HK-2 (cell line): ENCODE results near the gene CALML6.
"Not testable (repeated sequence)": the region's sequence is repeated elsewhere in the genome, so short reads cannot be mapped to it uniquely, and the experiment has no call there.

Experiments
- DNase-seq: peaks from one replicate; pipeline ENCODE4 v3.0.0-alpha.2; 2018; ENCODE audit not compliant: unreplicated experiment

CALML6 gene

DNA sequence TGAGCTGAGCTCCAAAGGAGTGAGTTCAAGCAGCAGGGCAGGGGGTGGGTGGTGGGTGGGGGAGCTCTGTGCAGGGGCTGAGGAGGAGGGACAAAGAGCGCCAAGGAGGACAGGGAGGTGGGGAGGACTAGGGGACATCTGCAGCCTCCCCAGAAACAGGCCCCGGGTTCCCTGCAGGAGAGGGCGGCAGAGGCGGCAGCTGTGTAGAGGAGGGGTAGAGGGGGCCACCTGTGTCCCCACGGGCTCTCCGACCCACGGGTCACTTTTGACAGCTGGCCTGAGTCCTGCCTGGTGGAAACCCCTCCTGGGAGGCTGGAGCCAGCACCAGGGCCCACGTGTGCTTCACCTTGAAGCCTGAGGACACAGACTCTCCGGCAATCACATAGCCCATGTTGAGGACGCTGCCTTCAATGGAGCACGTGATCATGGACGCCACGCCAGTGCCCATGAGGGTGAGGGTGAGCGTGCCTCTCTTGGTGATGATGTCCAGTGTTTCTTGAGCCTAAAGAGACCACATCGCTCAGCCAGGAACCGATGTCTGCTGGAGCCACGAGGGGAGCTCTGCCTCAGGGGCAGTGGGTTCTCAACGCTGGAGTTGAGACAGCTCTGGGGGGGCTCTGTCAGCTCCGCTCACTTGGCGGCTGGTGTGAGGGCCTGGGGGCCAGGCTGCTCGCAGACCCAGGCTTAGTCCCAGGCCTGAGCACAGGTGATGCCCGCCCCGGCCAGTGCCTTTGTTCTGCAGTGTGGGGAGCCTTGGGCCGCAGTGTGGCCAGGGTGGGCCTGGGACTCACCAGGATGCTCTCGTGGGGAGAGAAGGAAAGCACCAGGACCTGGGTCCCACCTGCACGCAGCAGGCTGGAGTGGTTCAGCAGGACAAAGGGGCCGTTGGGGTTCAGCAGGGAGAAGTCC, 10.6 kb downstream of the CALML6 start:
- DNase-seq: no peak

DNA sequence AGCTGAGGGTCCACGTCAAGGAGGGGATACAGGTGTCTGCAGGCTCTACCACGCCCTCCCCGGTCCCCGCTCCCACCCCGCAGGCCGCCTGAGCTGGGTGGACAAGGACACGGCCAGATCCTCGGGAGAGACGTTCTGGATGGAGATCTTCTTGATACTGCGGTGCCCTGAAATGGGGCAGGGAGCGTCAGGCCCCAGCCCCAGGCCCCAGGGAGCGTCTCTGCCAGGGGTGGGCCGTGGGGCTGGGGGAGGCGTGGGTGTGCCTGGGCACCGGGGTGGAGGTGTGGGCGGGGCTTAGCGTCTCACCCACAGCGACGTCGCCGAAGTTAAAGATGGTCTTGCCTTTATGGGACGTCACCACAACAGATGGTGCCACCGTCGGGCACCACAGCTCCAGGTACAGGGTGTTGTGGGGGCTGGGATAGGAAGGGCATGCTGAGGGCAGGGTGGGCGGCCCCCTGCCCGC, 11.3 kb downstream of the CALML6 start:
- DNase-seq: no peak

DNA sequence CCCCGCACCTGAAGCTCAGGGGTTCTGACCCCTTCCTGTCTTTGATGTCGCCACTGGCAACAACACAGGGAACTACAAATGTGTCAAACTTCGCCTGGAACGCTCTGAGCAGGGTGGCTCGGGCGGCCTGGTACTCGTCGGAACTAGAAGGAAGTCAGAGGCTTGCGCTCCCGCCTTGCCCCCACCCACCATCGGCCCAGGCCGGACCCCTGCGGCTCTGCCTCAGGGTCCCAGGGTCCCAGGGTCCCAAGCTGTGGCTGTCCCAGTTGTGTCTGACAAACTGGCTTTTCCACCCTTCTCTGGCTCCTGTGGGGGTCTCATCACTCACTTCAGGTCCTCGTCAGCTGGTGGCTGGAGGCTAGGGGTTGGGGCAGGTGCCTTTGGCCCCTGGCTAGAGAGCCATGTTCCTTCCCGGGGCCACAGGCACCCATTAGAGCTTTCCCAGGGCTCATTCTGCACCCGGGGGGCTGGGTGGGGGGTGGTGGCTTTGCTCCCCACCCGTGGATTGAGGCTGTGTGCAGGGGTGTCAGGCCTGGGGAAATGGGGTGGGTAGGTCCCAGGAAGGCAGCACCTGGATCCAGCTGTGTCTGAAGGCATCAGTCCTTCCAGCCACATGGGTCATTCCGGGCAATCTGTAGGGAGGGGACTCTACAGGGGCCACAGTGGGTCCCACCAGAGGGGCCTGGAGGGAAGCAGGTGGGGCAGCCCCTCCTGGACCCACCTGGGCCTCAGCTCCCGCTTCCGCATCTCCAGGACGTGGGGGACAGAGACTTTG, 12.0 kb downstream of the CALML6 start:
- DNase-seq: no peak

DNA sequence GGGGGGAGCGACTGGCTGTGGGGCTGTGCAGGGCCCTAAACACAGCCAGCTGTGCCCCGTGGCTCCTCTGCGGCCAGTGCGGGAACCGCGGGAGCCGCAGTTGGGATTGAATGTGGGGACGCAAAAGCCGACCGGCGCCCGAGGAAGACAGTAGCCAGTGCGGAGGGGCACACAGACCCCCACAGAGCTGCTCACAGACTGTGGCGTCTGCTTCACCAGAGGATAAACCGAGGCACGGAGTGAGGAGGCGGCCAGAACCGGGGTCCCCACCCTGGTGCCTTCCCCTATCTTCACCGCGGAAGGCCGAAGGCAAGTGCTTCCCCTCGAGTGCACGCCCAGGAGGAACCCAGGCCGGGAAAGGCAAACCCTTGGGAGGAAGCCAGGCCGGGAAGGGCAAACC, 12.7 kb downstream of the CALML6 start:
- DNase-seq: no peak

DNA sequence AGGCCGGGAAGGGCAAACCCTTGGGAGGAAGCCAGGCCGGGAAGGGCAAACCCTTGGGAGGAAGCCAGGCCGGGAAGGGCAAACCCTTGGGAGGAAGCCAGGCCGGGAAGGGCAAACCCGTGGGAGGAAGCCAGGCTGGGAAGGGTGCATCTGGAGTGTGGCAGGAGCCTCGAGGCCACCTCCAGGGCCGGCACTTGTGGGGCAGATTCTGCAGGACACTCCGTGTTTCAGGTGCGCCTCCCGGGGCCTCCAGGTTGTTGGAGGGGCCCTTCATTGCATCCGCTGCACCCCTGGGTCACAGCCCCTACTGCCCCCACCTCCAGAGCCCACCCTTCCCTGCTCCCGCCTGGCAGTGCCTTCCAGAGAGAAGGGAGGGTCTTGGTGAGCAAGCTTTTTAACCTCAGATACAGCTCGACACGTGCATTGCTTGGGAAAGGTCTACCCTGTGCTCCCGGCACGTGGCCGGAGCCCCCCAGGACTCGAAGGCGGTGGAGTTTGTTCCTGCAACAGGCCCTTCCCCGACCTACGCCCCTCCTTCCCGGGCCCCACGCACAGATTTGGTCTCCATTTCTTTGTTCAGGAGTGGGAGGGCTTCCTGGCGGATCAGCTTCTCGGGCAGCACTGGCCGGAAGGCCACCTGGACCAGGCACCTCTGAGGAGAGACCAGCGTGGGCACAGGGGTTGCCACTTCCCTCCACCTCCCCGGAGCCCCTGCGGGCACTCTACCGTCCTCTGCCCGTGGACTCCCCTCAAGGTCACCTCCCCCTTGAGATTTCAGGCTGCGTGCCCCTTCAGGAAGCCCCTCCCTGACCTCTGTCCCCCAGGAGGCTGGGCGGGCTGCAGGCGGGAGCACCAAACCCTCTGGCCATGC, 13.4 kb downstream of the CALML6 start:
- DNase-seq: no peak

DNA sequence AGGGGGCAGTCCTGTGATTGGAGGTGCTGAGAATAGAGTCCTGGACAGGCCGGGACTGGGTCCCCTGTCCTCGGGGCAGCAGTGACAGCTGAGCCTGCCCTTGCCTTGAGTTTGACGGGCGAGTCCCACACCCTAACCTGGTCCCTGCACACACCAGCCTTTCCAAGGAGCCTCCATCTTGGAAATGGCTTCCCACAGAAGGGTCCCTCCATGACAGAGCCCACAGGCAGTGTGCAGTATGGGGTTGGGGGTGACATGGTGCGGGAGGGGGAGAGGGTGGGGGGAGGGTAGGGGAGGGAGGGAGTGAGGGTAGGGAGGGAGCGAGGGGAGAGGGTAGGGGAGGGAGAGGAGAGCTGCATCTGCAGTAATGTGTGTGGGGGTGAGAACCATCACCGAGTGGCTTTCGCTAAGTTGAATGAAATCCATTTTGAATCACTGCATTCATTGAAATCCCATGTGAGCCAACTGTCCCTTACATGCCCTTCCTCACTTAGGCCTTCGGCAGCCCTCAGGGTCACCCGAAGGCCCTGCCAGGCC, 14.1 kb downstream of the CALML6 start:
- no peak for DNase-seq

DNA sequence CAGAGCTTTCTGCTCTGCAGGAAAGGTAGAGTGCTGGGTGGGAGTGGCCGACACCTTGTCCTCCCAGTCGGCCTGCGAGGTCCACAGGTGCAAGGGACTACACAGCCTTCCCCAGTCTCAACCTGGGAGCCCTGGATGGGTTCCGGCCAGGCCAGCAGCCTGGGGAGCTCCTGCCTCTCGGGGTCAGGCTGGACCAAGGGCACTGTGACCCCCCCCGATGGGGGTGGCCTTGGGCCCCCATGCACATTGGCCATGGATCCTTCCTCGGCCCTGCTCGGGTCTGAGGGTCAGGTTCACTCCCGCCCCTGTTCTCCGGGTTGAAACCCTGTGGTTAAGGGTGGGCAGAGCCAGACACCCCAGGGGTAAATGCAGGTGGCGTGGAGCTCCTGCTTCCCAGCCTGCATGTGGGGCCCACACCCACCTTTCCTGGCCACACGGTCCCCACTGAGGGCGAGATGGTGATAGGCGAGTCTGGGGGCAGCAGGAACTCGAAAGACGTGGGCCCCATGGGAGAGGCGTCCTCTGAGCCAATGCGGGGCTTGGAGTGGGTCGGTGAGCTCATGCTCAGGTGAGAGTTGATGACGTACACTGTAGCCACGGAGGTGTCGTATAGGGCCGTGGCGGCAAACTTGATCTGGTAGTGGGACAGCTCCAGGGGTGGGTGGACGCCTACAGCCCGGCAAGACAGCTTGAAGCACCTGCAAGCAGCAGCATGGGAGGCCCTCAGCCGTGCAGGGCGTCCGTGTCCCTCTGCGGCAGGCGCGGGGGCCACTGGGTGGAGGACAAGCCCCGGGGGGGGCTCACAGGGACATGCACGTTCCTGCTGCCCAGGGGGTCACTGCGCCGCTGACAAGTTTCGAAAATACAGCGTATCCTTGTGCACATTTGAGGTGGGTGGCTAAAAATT, 14.8 kb downstream of the CALML6 start:
- no peak for DNase-seq

DNA sequence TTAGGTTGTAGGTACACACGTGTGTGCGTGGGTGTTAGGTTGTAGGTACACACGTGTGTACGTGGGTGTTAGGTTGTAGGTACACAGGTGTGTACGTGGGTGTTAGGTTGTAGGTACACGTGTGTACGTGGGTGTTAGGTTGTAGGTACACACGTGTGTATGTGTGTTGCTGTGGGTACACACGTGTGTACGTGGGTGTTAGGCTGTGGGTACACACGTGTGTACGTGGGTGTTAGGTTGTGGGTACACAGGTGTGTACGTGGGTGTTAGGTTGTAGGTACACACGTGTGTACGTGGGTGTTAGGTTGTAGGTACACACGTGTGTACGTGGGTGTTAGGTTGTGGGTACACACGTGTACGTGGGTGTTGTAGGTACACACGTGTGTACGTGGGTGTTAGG, 19.8 kb downstream of the CALML6 start:
- DNase-seq: not testable (repeated sequence)

DNA sequence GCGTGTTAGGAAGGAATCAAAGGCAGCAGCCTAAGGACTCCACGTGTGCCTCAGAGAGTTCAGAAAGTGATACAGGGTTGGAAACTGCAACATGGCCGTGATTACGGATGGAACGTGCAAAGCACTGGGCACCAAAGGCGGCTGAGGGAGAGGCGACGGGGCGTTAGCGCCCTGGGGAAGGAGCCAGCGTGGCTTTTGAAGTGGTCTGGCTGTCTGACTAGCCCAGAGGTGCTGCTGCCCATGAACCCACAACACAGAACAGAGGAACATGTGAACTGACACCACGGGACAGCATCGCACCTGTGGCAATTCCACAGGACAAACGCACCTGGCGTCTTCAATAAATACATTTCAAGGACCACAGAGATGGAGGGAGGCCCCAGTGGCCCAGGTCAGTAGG, 22.0 kb downstream of the CALML6 start:
- DNase-seq: no peak

DNA sequence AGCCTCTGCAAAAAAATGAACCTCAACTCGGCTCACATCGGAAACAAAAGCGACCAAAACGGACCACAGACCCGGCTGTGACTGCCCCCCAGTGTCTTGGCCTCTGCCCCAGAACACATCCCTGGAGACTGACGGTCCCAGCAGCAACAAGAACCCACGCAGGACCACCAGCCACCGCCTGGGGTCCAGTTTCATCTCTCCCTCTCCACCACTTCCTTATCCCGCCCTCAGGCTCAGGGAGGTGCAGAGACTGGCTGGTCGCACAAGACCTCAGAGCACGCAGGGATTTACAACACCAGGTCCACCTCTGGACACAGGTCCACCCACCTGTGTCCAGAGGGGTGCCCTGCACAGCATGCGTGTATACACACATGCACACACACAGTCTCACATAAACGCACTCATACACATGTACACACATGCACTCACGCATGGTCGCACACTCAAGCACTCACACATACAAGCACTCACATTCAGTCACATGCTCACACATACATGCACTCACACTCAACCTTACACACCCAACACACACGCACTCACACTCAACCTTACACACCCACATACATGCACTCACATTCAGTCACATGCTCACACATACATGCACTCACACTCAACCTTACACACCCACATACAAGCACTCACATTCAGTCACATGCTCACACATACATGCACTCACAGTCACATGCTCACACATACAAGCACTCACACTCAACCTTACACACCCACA, 22.7 kb downstream of the CALML6 start:
- DNase-seq: no peak

DNA sequence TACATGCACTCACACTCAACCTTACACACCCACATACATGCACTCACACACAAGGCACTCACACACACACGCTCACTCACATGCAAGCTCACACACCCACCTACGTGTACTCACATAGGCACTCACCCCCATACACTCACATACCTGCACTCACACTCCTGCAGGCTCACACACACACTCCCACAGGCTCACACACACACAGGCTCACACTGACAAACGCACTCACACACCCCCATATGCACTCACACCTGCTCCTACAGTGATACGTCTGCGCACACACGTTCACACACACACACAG, 23.2 kb downstream of the CALML6 start:
- DNase-seq: no peak

DNA sequence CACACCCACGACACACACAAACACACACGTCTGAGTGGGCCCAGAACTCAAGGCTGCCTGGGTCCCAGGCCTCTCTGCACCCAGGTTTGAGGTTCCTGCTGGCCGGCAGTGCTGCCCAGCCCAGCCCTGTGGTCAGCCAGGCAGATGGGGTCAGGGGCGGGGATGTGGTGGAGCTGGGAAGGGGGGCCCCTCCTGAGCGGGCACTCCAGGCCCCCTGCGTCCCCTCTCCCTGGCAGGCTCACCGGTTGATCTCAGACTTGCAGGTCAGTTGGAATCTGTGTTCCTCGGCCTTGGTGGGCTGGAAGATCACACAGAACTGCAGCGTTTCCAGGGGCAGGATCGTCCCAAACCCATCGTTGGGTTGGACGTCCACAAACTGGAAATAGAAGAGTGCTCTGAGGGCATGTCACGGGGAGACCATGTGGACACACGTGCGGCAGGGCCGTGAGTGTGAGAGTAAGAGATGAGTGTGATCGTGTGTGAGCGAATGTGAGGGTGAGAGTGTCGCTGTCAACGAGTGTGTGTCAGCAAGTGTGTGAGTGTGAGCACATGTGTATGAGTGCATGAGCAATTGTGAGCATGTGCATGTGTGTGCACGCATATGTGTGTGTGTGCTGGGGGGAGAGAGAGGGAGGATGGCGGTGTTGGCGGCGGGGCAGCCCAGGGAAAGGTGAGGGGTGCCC, 23.7 kb downstream of the CALML6 start:
- DNase-seq: no peak

DNA sequence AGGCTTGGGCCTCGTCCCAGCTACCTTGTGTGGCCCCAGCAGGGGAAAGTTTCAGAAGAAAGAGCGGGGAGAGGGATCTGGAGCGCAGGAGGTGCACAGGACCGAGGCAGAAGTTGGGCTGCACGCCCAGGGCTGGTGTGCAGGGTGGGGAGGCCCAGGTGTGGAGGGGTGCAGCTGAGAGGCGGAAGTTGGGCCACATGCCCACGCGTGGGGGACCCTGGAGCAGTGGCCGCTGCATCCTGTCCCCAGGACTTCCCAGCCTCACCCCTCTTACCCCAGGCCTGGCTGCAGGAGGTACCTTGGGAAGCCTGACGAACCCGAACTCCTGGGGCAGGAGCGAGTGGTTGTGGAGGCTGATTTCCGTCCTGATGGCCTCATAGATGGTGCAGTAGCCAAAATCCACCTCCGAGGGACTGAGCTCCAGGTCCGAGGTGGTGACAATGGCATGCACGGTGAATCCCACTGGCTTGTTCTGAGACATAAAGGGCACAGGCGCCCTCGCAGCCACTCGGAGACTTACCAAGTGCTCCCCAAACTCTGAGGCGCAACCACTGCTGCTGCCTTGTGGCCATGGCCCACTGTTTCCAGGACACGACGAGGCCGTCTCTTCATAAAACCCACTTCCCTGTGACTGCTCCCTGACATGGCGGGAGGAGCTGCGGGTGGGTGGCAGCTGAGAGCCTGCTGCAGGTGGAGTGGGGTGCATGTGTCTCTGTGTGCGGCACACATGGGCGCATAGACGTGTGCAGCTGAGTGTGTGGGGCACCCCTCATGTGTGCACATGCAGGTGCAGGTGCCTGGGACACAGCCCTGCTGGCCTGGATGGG, 24.4 kb downstream of the CALML6 start:
- no peak for DNase-seq

DNA sequence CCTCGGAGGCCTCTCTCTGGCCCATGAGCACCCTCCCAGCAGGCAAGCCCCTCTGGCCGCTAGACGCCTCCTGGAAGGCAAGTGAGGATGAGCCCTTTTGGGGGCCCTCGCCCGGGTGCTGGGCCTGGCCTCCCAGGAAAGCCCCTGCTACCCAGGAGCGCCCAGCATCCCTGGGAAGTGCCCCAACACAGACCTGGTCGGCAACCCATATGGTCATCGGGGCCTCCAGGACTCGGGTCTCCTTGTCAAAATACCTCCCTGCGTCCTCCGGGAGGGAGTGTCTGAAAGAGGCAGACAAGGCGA, 25.0 kb downstream of the CALML6 start:
- no peak for DNase-seq

DNA sequence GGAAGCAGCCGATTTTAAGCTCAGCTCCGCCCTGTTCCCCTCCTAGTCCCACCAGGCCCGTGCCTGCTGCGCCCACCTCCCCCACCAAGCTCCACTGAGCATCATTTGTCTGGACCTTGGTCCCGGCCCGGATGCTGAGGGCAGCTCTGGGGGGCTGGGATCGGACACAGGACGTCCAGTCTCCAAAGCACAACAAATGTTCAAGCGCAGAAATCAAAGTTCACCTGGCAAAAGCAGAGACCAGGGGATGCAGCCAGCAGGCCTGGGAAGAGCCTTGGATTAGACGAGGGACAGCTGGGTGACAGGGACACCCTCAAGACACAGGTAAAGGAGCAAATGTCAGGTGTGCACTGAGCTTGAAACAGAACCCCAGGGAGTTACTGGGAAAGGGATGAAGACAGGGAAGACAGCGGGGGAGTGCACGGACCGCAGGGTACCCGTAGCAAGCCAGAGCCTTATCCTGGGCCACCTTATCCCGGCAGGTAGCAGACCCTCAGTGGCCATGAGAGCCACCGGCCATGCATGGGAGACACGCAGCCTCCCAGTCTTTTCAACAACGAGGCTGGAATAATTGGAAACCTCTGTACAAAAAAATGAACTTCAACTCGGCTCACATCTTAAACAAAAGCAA, 26.3 kb downstream of the CALML6 start:
- DNase-seq: no peak

DNA sequence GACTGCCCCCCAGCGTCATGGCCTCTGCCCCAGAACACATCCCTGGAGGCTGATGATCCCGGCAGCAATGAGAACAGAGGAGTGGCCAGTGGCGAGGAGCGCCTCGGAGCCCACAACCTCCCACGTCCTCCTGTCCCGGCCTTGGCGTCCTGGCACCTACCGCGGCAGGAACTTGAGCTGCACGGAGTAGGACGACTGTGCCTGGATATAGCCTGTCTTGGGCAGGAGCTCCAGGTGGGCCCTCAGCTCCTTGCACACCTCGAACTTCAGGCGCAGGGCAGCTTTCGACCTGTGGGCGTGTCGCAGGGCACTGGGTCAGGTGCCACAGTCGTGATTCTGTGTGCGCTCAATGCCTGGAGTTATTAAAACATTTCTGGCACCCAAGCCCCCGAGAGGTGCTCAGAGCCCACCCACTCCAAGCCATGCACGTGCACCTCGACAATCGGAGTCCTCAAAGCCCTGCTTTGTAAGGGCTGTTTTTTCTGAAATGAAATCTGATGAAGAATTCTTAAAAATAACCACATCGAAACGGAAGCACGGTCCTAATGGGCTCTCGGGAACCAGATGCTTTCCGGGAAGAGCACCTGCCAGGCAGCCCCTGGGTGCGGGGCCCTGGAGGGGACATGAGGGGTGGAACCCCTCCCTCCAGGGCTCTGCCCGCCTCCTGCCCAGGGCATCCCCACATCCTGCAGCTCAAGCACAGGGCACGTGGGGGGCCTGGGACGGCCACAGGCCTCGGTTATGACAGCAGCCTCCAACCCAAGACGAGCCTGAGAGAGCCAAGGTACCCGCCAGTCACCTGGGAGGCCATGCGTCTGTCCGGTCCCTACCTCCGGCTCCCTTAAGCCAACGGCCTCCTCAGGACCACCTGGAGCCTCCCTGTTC, 27.1 kb downstream of the CALML6 start:
- DNase-seq: no peak
